HS-27A (cell line): Measurements from ENCODE around the gene TMEM181.
"Not testable (repeated sequence)": the region's sequence is repeated elsewhere in the genome, so short reads cannot be mapped to it uniquely, and the experiment has no call there.

Source experiments
- DNase-seq: peaks from one replicate; pipeline ENCODE4 v3.0.0-alpha.2; 2012; ENCODE audit warnings: low read depth, missing footprints

Gene TMEM181

GRCh38 chr6:158538741-158539140 lies 21.1 kb upstream of the TMEM181 start:
- no peak for DNase-seq

DNA sequence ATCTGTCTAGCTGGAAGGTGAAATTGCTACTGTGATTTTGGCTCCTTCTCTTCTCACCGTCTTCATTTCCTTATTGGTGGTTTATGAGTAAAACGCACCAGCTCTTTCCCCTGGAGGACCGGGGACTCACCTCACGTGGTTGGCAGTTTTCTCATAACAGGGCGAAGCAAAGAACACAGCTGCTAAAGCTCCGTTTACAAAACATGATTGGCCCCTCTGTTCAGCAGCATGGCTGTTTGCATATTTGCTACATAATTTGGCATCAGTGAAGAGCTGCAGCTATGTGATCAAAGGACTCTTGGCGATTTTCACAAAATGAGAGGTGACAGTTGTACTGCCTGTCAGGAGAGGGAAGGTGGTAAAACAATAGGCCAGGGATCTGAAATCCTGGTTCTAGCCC lies 20.5 kb upstream of the TMEM181 start:
- DNase-seq: no peak

DNA sequence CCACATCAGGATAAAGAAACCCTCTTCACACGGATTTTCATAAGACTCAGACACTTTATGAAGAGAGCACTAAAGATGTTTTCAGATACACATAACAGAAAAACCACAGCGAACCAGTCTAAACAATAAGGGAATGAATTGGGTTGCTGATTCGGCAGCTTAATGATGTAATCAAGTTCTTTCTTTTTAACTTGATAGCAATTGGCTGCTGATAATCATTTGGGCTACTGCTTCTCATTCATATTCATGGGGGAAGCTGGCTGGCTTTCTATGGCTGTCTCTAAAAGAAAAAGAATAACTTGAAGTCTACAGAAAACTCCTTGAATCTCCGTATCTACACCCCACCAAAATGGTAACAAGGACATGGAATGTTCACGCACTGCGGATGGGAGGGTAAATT lies 20.0 kb upstream of the TMEM181 start:
- no peak for DNase-seq

GRCh38 chr6:158543606-158544185 lies 16.2 kb upstream of the TMEM181 start:
- DNase-seq: no peak

GRCh38 chr6:158544428-158544827 lies 15.5 kb upstream of the TMEM181 start:
- no peak for DNase-seq

DNA sequence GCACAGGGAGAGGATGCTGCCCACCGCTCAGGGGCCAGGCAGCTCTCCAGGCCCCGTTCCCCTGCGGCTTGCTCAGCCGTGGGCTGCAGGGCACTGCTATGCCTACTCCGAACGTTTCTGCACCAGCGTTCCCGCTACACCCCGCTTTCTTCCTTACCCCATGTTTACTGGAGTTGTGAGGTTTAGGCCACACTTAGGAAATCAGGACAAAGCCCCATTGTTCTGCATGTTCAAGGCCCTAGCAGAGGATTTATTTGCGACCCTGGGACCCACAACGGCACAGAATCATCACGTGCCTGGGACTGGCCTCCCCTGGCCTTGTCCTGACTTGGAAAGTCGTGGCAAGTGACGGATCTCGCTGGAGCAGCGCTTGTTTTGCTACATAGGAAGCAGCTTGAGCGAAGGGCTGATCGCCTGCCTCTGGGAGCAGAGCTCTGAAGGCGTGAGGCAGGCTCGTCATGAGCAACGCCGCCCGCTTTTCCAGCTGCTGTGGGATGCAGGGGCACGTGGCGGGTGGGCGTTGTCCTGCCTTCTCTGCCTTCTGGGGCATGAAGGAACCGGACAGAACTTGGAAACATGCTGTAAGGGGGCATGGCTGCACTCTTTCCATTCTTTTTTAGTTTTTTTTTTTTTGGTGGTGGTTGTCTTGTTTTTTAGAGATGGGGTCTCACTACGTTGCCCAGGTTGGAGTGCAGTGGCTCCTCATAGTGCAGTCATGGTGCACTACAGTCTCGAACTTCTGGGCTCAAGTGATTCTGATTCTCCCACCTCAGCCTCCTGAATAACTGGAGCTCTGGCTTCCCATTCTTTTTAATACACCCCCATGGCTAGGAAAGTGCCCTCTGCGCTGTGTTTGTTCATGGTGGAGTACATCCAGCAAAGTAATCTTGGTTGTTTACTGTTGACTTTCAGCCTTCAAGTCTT lies 14.6 kb upstream of the TMEM181 start:
- no peak for DNase-seq

GRCh38 chr6:158548418-158549161 lies 11.3 kb upstream of the TMEM181 start:
- DNase-seq: no peak

DNA sequence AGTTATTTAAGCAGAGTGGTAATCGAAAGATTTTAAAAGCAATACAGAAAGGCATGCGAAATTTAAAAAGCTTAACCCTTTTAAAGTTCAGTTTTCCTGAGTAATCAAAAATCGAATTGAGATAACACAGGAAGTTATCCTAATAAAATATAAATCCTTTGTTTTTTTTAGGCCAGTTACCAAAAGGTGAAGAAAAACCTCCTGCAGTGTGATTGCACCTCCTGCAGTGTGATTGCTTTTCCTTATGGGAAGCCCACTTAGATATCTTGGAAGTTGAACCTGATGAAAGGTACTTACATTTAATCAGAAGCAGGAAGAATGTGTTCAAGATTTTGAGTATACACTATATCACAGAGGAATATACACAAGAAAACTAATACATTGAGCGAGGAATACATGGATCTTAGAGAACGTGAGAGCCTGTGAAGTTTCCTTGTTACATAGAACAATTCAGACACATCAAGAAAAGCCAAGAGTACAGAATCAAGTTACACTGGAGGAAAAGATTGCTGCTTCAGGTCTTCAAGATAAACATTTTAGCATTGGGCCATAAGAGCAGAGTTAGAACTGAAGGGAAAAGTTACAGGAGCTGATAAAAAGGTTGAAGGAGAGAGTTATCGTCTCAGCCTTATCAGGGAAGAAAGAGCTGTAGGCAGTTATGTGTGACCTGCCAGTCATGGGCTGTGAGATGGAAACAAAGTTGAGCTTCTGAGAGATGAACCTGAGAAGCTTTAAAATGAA lies 7.7 kb upstream of the TMEM181 start:
- no peak for DNase-seq

- no peak for DNase-seq
Measured at GRCh38 chr6:158552796-158553138, 7.1 kb upstream of the TMEM181 start.

- DNase-seq: no peak
Measured at GRCh38 chr6:158554611-158555361, 5.1 kb upstream of the TMEM181 start.

- DNase-seq: no peak
Measured at GRCh38 chr6:158556113-158556512, 3.8 kb upstream of the TMEM181 start.

GRCh38 chr6:158557110-158557509 lies 2.8 kb upstream of the TMEM181 start:
- not testable (repeated sequence) for DNase-seq

DNA sequence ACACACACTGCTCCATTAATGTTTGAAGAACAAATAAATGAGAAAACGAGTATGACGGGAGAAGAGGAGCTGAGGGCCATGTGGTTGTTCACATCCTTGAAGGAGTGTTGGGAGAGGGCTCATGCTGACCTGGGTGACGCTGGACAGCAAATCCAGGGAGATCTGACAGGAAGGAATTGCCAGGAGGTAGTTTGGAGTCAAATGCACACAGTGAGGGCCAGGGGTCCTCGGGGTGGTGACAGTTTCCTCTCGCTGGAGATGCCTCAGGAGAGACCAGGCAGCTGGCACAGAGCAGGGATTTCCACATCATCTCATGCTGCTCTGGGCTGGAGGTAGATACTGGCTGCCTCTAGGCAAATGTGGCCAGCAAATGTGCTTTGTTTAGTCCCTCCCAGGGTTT lies 2.0 kb upstream of the TMEM181 start:
- DNase-seq: no peak

DNA sequence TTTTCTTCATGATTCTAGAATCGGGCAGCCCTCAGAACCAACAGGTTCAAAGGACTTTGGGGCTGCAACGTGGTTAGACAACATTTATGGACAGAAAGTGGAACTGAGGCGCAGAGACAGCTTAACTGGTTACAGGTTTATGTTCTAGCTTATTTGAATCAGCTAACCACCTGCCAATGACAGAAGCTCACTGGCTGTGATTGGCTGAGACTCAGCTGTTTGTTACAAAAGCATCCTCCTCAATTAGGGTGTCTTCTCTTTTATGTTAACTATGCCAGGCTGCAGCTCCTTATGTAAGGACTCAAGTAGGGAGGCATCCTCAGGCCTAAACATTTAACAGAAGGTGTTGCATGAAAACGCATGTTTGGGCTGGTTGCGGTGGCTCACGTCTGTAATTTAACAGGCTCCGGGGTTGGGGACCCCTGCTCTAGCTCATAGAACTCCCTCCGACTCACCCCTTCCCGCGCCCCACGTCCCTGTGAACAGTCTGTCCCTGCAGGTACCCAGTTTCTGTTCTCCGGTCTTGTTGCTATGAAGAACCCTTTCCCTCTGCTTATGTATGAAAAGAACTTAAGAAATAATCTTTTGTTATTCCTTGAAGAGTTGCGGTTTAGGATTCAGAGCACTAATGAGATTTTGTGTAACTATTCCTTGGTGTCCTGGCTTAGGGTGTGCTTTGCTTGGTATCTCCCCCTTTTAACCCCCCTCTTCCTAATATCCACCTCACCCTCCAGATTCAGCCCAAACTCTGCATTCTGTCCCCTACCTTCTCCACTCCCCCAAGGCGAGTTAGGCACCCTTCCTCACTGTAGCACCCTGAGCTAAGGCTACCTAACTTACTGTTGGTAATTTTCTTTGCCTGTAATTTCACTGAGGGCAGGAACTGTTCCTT lies 1.2 kb upstream of the TMEM181 start:
- DNase-seq: no peak

- DNase-seq: no peak
Measured at GRCh38 chr6:158559338-158559894, 475 bp upstream of the TMEM181 start.

- no peak for DNase-seq
Measured at GRCh38 chr6:158560836-158561320, 987 bp downstream of the TMEM181 start.

GRCh38 chr6:158561321-158561884 lies 1.5 kb downstream of the TMEM181 start:
- no peak for DNase-seq

DNA sequence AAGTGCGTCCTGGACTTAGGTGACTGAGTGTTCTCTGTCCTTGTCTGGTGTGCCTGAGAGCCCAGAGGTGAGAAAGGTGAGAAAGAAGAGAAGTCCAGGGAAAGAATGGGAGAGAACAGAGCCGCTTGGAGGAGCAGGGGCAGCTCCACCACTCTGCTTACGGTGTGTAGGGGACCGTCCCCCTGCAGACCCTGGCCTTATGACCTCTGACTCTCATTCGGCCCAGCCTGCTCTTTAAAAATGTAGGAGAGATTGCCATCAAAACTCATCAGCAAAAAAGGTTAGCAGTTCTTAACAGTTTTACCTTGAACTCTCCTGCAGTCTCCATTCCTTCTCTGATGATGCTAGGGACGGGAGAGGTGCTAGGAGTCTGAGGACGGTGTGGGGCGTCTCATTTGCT lies 2.0 kb downstream of the TMEM181 start:
- no peak for DNase-seq

- no peak for DNase-seq
Measured at GRCh38 chr6:158564243-158565121, 4.6 kb downstream of the TMEM181 start.
